Ishikawa (cell line): ENCODE measurements around the gene USP6NL.

Experiments
- CREB1 ChIP-seq: IDR thresholded peaks from 2 replicates; pipeline ENCODE4 v1.6.1; 2012; ENCODE audit warnings: low read depth
- EGR1 ChIP-seq: IDR thresholded peaks from 2 replicates; pipeline ENCODE4 v1.6.1; 2012
- EP300 ChIP-seq: IDR thresholded peaks from 2 replicates; pipeline ENCODE4 v1.6.1; 2012; ENCODE audit warnings: borderline replicate concordance
- MAX ChIP-seq: IDR thresholded peaks from 2 replicates; pipeline ENCODE4 v1.6.1; 2012
- REST ChIP-seq: IDR thresholded peaks from 2 replicates; pipeline ENCODE4 v1.6.1; 2012; ENCODE audit warnings: low read depth, mild to moderate bottlenecking
- TAF1 ChIP-seq: IDR thresholded peaks from 2 replicates; pipeline ENCODE4 v1.6.1; 2012; ENCODE audit warnings: low read depth, mild to moderate bottlenecking
- TCF12 ChIP-seq: IDR thresholded peaks from 2 replicates; pipeline ENCODE4 v1.6.1; 2012; ENCODE audit warnings: low read depth
- USF1 ChIP-seq: IDR thresholded peaks from 2 replicates; pipeline ENCODE4 v1.6.1; 2012
- YY1 ChIP-seq: IDR thresholded peaks from 2 replicates; pipeline ENCODE4 v1.6.1; 2012; ENCODE audit warnings: low read depth

GRCh38 chr10:11505639-11506038, 105.8 kb downstream of the USP6NL start:
- TF ChIP-seq USF1 (no peak), EP300 (no peak), YY1 (no peak), TCF12 (no peak), TAF1 (no peak), MAX (no peak), REST (no peak), EGR1 (no peak), CREB1 (no peak)
